Endothelial cell of umbilical vein (primary cell): Measurements from ENCODE around the gene MLLT1. TPM values are rescaled to one million over a fixed set of nuclear protein-coding genes. Genes with fewer than 3 reads are reported as not detected.

ENCODE experiments used
- BruUV-seq: library from RNA; stranded (reverse); fragments of 400-500 nt; replicated peaks from 2 replicates; lab custom pipeline; 2021; lab: Mats Ljungman, UMichigan
- CTCF ChIA-PET: fragments of 300-600, 350-600 bp; sonication (Branson Sonifier 250); formaldehyde crosslinking; loops from one replicate; lab custom pipeline; 2021; ENCODE audit warnings: antibody characterized with exemption, inconsistent platforms; lab: Charles Lee
- POLR2A ChIA-PET: fragments of 300-600, 350-600 bp; sonication (Branson Sonifier 250); formaldehyde crosslinking; loops from one replicate; lab custom pipeline; 2021; ENCODE audit warnings: antibody characterized with exemption, inconsistent platforms; lab: Charles Lee
- DNase-seq: peaks from one replicate; pipeline ENCODE4 v3.0.0-alpha.2; 2011; ENCODE audit warnings: low read depth, low spot score
- FAIRE-seq: peaks from 2 replicates; lab custom pipeline; 2011; peaks lifted over from hg19 to GRCh38; lab: Jason Lieb, UNC
- H2AFZ ChIP-seq: 2 replicates; pipeline ENCODE4 v1.6.0; 2012; ENCODE audit warnings: low read depth, low read length, control low read depth, inconsistent platforms
- H3K27ac ChIP-seq: 2 replicates; pipeline ENCODE4 v1.5.1; 2011; ENCODE audit warnings: low read depth, mild to moderate bottlenecking, control low read depth, low read length, moderate library complexity; ENCODE audit not compliant: insufficient read depth
- H3K27me3 ChIP-seq, 2 experiments: 2 replicates each; pipeline versions ENCODE4 v1.6.0 to v1.6.1; 2011; ENCODE audit warnings: low read length in 2 of 2, mixed read lengths in 1 of 2; ENCODE audit not compliant: control insufficient read depth in 2 of 2, insufficient read depth in 2 of 2
- H3K36me3 ChIP-seq, 2 experiments: 2 replicates in 1 of 2; 3 replicates in 1 of 2; pipeline ENCODE4 v1.5.1; 2011; ENCODE audit warnings: low read length in 2 of 2, mild to moderate bottlenecking in 1 of 2, moderate library complexity in 1 of 2; ENCODE audit not compliant: control insufficient read depth in 2 of 2, insufficient read depth in 2 of 2; ENCODE audit errors: extremely low read depth in 1 of 2
- H3K4me1 ChIP-seq: 3 replicates; pipeline ENCODE4 v1.5.1; 2011; ENCODE audit warnings: mild to moderate bottlenecking, low read length; ENCODE audit not compliant: control insufficient read depth, insufficient read depth; ENCODE audit errors: extremely low read depth
- H3K4me2 ChIP-seq: 2 replicates; pipeline ENCODE4 v1.6.1; 2011; ENCODE audit warnings: low read length, control low read depth, mixed read lengths; ENCODE audit not compliant: insufficient read depth
- H3K4me3 ChIP-seq, 3 experiments: fragments of 200-600 bp in 1 of 3; sonication (generic), shearing (Covaris generic) in 1 of 3; replicated peaks in 1 of 3; 2 replicates each; pipeline ENCODE4 v1.5.1; 2011 to 2016; ENCODE audit warnings: control low read depth in 3 of 3, low read length in 3 of 3, mild to moderate bottlenecking in 2 of 3, inconsistent platforms in 1 of 3, low read depth in 1 of 3, moderate library complexity in 1 of 3; ENCODE audit not compliant: insufficient read depth in 1 of 3
- H3K79me2 ChIP-seq: 2 replicates; pipeline ENCODE4 v1.6.0; 2012; ENCODE audit warnings: low read length, inconsistent platforms; ENCODE audit not compliant: control insufficient read depth, insufficient read depth
- H3K9ac ChIP-seq: replicated peaks from 2 replicates; pipeline ENCODE3; 2011; ENCODE audit warnings: low read length, control low read depth; ENCODE audit not compliant: insufficient read depth; ENCODE audit errors: extremely low read depth
- H3K9me1 ChIP-seq: replicated peaks from 3 replicates; pipeline ENCODE4 v1.6.0; 2011; ENCODE audit warnings: mild to moderate bottlenecking, low read length; ENCODE audit not compliant: control insufficient read depth, insufficient read depth; ENCODE audit errors: extremely low read depth
- H3K9me3 ChIP-seq: replicated peaks from 2 replicates; pipeline ENCODE4 v1.5.1; 2012; ENCODE audit warnings: low read length, inconsistent platforms; ENCODE audit not compliant: control insufficient read depth, insufficient read depth
- H4K20me1 ChIP-seq: replicated peaks from 2 replicates; pipeline ENCODE3; 2011; ENCODE audit warnings: mild to moderate bottlenecking, low read length; ENCODE audit not compliant: control insufficient read depth, insufficient read depth; ENCODE audit errors: extremely low read depth
- EZH2 ChIP-seq: IDR thresholded peaks from 2 replicates; pipeline ENCODE4 v1.6.1; 2012; ENCODE audit warnings: borderline replicate concordance, low read depth, mild to moderate bottlenecking, moderate library complexity, low read length, inconsistent platforms; ENCODE audit not compliant: severe bottlenecking
- FOS ChIP-seq: IDR thresholded peaks from 2 replicates; pipeline ENCODE4 v1.6.1; 2011; ENCODE audit warnings: mild to moderate bottlenecking, low read length, moderate library complexity, borderline replicate concordance; ENCODE audit not compliant: insufficient read depth
- GATA2 ChIP-seq: IDR thresholded peaks from 2 replicates; pipeline ENCODE4 v1.7.0; 2011; ENCODE audit warnings: low read depth, mild to moderate bottlenecking, moderate library complexity, mixed read lengths, low read length; ENCODE audit not compliant: insufficient read length, insufficient read depth
- JUN ChIP-seq: IDR thresholded peaks from 2 replicates; pipeline ENCODE4 v1.6.1; 2011; ENCODE audit warnings: borderline replicate concordance, low read depth; ENCODE audit not compliant: insufficient read length, insufficient read depth
- MYC ChIP-seq: IDR thresholded peaks from one replicate; pipeline ENCODE4 v1.6.1; 2011; ENCODE audit warnings: mild to moderate bottlenecking, low read depth, low read length
- POLR2A ChIP-seq: IDR thresholded peaks from 2 replicates; pipeline ENCODE4 v1.6.1; 2012; ENCODE audit warnings: low read depth, mild to moderate bottlenecking, control low read depth, low read length
- POLR2AphosphoS5 ChIP-seq: IDR thresholded peaks from 2 replicates; pipeline ENCODE4 v1.6.1; 2012; ENCODE audit warnings: low read depth, mild to moderate bottlenecking, control low read depth, low read length, moderate library complexity; ENCODE audit not compliant: insufficient read depth
- dilution Hi-C: fragments of 300-500 bp; cut with MboI; formaldehyde crosslinking; loops from one replicate; pipeline ENCODE4 v1.15.0; 2019; ENCODE audit warnings: low sequenced_read_pairs; ENCODE audit not compliant: extremely low pct_ligation_motif_present
- intact Hi-C: fragments of 100-400 bp; cut with micrococcal nuclease; formaldehyde crosslinking; loops from one replicate; pipeline ENCODE4 v1.10.0; 2022
- polyA plus RNA-seq, 4 experiments: library from polyadenylated mRNA; depleted of rRNA in 3 of 4; stranded (reverse) in 3 of 4; unstranded in 1 of 4; fragments of >200 nt; gene quantifications; 2 replicates each; pipeline versions ENCODE4 v1.2.1 to v1.2.3, GENCODE V29; 2011 to 2012; ENCODE audit warnings: missing spikeins in 1 of 4
- total RNA-seq: library from RNA; stranded (reverse); gene quantifications from 2 replicates; pipeline ENCODE4 v1.2.3, GENCODE V29; 2021
- TF ChIP-seq, protein P1 (sequence below), 2 donors: IDR thresholded peaks; 1 replicate in 1 of 2; 2 replicates in 1 of 2; pipeline ENCODE4 v1.5.1; 2011; ENCODE audit warnings: low read length in 2 of 2, mild to moderate bottlenecking in 2 of 2, moderate library complexity in 2 of 2, control low read depth in 1 of 2, inconsistent platforms in 1 of 2, low read depth in 1 of 2; ENCODE audit not compliant: insufficient read depth in 1 of 2; ENCODE audit errors: extremely low read depth in 1 of 2

The MLLT1 gene
- total and polyA plus RNA-seq, 2 donors (not counting 3 experiments of a cell fraction or from before 2014, with no cell fraction given) = 43.9 to 84.8 TPM

- CTCF ChIA-PET = interaction anchor here (2.5 kb wide), 1 partner anchor 57 kb away, joined by 19 read pairs; no protein-coding TSS in a partner anchor
- Histone ChIP-seq H3K27ac (peak overlapping the region; percentile 90), H3K4me2 (no peak overlapping the region), H3K79me2 (peaks cover 80% of the 10 kb centered on the region), H3K4me3 (no peak overlapping the region), H3K9ac (no peak overlapping the region), H3K36me3 (peaks cover 0 to 2% of the 10 kb centered on the region in 2 experiments), H3K9me1 (no peaks in the 10 kb centered on the region), H3K9me3 (no peaks in the 10 kb centered on the region), H3K27me3 (no peaks in the 10 kb centered on the region), H3K4me1 (peaks cover 80% of the 10 kb centered on the region), H4K20me1 (no peaks in the 10 kb centered on the region), H2AFZ (no peak overlapping the region)
- DNase-seq (no peak), FAIRE-seq (no peak)
- intact Hi-C loops = no loop called here
- dilution Hi-C loops = loop anchor here (10.0 kb wide), 1 partner anchor 50 kb away; no protein-coding TSS in a partner anchor
- POLR2A ChIA-PET = no interaction called here
- BruUV-seq = no TSS peak
- TF ChIP-seq POLR2A = no peak
- no peak for TF ChIP-seq GATA2
- TF ChIP-seq POLR2AphosphoS5 = no peak
- TF ChIP-seq, protein P1, sequence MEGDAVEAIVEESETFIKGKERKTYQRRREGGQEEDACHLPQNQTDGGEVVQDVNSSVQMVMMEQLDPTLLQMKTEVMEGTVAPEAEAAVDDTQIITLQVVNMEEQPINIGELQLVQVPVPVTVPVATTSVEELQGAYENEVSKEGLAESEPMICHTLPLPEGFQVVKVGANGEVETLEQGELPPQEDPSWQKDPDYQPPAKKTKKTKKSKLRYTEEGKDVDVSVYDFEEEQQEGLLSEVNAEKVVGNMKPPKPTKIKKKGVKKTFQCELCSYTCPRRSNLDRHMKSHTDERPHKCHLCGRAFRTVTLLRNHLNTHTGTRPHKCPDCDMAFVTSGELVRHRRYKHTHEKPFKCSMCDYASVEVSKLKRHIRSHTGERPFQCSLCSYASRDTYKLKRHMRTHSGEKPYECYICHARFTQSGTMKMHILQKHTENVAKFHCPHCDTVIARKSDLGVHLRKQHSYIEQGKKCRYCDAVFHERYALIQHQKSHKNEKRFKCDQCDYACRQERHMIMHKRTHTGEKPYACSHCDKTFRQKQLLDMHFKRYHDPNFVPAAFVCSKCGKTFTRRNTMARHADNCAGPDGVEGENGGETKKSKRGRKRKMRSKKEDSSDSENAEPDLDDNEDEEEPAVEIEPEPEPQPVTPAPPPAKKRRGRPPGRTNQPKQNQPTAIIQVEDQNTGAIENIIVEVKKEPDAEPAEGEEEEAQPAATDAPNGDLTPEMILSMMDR (IDR thresholded peaks at IDR 0.05; ENCODE audit: extremely low read depth in 1 of 2, insufficient read depth in 1 of 2, low read depth in 1 of 2, low read length in 2 of 2) = no peak
- TF ChIP-seq MYC = no peak
- no peak for TF ChIP-seq EZH2
- TF ChIP-seq JUN = no peak
- no peak for TF ChIP-seq FOS
Measured at GRCh38 chr19:6275170-6275744, 4.5 kb downstream of the MLLT1 start.
